ENCODE measurements around the gene CYTH1. TPM values are rescaled to one million over a fixed set of nuclear protein-coding genes. Genes with fewer than 3 reads are reported as not detected.

Gene CYTH1
- polyA plus RNA-seq, 2 of the 4 experiments (the other 2 are of a cell fraction): 38.5 to 46.2 TPM

DNA sequence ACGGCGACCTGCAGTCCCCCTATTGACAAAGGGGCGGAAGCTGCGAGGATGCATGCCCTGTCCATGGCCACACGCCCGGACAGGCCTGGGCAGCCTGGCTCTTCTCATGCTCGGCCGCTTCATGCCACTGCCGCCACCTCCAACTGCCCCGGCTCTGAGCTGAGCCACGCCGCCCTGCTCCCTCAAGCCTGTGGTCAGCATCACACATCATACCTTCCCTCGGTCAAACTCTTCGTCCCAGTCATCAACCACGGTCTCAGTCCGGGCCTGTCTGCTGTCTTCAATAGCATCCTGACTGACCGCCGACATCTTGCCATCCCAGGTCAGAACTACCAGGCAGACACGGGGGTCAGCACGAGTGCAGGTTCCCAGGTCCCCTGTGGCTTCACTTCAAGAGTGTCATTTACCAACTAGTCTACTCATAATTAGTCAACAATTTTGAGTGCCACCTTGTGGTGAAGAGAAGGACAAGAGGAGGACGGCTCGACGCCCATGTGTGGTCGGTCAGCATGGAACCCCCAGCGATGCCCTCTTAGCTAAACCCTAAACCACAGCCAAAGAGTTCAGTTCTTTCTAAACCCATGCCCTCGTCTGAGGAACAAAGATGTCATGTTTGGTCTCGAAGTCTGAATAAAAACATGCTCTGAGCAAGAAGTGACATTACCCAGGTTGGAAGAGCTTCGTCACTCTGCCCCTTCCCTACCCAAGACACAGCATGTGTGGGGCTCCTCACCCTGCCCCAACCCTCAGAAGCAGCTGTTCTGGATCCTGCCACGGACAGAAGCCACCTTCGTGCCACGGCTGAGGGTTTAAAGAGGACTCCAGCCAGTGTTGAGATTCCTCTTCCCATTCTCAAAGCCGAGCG, 16.9 kb upstream of the CYTH1 start:
- Histone ChIP-seq H3K4me2 (no peak overlapping the region), H3K9me3 (no peaks in the 10 kb centered on the region), H3K4me3 (no peak overlapping the region), H3K4me1 (no peaks in the 10 kb centered on the region), H3K27ac (peak overlapping the region in 1 of 2 experiments; percentile 33; a peak in 1 of 6 replicates)
- TF ChIP-seq POLR2A (IDR thresholded peaks at IDR 0.05; ENCODE audit: low read length) (0 out of 2 replicates have a peak, but pooled peaks have one; percentile 3), SMC3 (IDR thresholded peaks at IDR 0.05) (peak; percentile 49; the same call in 2 of the 3 replicates), RAD21 (conservative IDR thresholded peaks at IDR 0.05 in 1 of 2, IDR thresholded peaks at IDR 0.05 in 1 of 2) (peak; percentile 27 to 41; a peak in 1 of 5 replicates), JUNB (IDR thresholded peaks at IDR 0.05) (no peak), HOXA7 (CRISPR knock-in tag; IDR thresholded peaks at IDR 0.05) (no peak)
- TF ChIP-seq, protein P1, sequence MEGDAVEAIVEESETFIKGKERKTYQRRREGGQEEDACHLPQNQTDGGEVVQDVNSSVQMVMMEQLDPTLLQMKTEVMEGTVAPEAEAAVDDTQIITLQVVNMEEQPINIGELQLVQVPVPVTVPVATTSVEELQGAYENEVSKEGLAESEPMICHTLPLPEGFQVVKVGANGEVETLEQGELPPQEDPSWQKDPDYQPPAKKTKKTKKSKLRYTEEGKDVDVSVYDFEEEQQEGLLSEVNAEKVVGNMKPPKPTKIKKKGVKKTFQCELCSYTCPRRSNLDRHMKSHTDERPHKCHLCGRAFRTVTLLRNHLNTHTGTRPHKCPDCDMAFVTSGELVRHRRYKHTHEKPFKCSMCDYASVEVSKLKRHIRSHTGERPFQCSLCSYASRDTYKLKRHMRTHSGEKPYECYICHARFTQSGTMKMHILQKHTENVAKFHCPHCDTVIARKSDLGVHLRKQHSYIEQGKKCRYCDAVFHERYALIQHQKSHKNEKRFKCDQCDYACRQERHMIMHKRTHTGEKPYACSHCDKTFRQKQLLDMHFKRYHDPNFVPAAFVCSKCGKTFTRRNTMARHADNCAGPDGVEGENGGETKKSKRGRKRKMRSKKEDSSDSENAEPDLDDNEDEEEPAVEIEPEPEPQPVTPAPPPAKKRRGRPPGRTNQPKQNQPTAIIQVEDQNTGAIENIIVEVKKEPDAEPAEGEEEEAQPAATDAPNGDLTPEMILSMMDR (IDR thresholded peaks at IDR 0.05): peak; percentile 52
- DNase-seq (ENCODE audit: low read depth in 1 of 2, low spot score in 1 of 2) (peak in 1 of 2 experiments; percentile 45), FAIRE-seq (no peak), ATAC-seq (peak; percentile 35 to 66; a peak in 4 of 6 replicates)
- WGBS (ENCODE audit: missing lambda C conversion rate): 87% methylated on average over 32 of the region's 33 CpGs
- CTCF ChIA-PET: interaction anchor here (0.6 to 4.2 kb wide), 15 partner anchors 9 to 377 kb away, joined by 3 to 49 read pairs (median 4); no protein-coding TSS in a partner anchor
- POLR2A ChIA-PET: interaction anchor here (0.5 kb wide), 1 partner anchor 46 kb away, joined by 5 read pairs; no protein-coding TSS in a partner anchor

DNA sequence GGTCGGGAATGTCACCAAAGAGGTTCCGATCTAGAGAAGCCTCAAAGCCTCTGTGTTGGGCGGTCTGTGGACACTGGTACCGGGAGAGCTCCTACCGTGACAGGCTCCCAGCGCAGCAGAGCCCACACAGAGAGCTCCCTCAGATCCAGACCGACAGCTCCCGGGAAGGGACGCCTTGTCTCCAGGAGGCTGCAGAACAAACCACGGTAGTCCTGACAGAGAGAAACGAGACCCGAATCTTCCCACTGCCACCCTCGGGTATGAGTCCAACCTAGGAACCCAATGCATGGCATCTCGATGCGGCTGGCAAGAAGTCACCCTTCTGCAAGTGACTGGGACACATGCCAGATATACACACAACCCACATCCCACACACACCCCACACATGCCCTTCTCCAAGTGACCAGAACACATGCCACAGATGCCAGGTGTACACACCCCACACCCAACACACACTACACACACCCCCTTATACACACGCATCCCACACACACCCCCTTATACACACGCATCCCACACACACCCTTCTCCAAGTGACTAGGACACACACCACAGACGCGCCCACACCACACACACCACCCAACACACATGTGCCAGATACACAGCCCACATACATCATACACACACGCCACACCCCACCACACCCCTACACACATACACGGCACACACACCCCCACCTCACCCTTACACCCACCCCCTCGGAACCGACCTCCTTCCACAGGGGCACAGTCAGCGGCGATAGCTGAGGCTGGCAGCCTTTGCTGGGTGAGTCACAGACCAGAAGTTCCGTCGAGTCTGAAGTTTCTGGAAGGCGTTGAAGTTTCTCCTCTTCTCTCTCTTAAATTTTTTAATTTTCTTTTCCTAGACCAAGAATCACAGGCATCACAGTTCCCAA, 15.9 kb upstream of the CYTH1 start:
- Histone ChIP-seq H3K27ac (no peak overlapping the region), H3K4me2 (no peak overlapping the region), H3K4me3 (no peak overlapping the region), H3K4me1 (no peaks in the 10 kb centered on the region), H3K9me3 (no peaks in the 10 kb centered on the region)
- no peak for TF ChIP-seq RAD21 (conservative IDR thresholded peaks at IDR 0.05 in 1 of 2, IDR thresholded peaks at IDR 0.05 in 1 of 2)
- TF ChIP-seq CBX2 (IDR thresholded peaks at IDR 0.05; ENCODE audit: borderline replicate concordance, low read depth): no peak
- no peak for TF ChIP-seq NR3C1 (IDR thresholded peaks at IDR 0.05)
- no peak for TF ChIP-seq TFCP2L1 (CRISPR knock-in tag; IDR thresholded peaks at IDR 0.05)
- TF ChIP-seq HOXB5 (CRISPR knock-in tag; IDR thresholded peaks at IDR 0.05): no peak
- TF ChIP-seq FOSB (CRISPR knock-in tag; IDR thresholded peaks at IDR 0.05): no peak
- TF ChIP-seq CHD2 (IDR thresholded peaks at IDR 0.05; ENCODE audit: low read length, partially characterized antibody): no peak
- no peak for TF ChIP-seq EHMT2 (IDR thresholded peaks at IDR 0.05; ENCODE audit: low read depth)
- TF ChIP-seq, protein P2, sequence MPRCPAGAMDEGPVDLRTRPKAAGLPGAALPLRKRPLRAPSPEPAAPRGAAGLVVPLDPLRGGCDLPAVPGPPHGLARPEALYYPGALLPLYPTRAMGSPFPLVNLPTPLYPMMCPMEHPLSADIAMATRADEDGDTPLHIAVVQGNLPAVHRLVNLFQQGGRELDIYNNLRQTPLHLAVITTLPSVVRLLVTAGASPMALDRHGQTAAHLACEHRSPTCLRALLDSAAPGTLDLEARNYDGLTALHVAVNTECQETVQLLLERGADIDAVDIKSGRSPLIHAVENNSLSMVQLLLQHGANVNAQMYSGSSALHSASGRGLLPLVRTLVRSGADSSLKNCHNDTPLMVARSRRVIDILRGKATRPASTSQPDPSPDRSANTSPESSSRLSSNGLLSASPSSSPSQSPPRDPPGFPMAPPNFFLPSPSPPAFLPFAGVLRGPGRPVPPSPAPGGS (IDR thresholded peaks at IDR 0.05): no peak
- WGBS (ENCODE audit: missing lambda C conversion rate): 86% methylated on average over 28 of the region's 28 CpGs
- no peak for DNase-seq (ENCODE audit: low read depth in 1 of 2, low spot score in 1 of 2)
- FAIRE-seq: no peak
- CTCF ChIA-PET: interaction anchor here (0.7 to 4.2 kb wide), 11 partner anchors 8 to 376 kb away, joined by 3 to 49 read pairs (median 5); no protein-coding TSS in a partner anchor
- no peak for ATAC-seq
- POLR2A ChIA-PET: interaction anchor here (0.5 kb wide), 1 partner anchor 47 kb away, joined by 5 read pairs; no protein-coding TSS in a partner anchor

DNA sequence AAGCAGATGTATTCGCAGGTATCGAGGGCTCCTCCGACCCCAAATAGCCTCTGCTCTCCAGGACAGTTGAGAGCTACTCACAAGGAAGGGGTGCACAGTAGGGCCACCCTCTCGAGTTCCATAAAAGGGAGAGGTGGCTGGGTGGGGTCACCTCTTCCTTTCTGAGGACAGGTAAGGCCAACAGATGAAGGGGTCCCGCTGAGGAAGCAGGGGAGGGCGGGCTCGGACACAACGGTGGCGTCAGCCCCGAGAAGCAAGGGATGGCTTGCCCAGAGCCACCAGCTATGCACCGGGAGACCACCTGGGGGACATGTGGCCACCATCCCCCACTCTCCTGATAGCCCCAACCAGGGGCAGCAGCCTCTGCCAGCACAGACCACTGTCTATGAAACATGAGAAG, 15.1 kb upstream of the CYTH1 start:
- H3K9me3 ChIP-seq: no peaks in the 10 kb centered on the region
- ATAC-seq: no peak
- H3K4me3 ChIP-seq: no peak overlapping the region
- no peak for DNase-seq (ENCODE audit: low read depth in 1 of 2, low spot score in 1 of 2)
- POLR2A ChIA-PET: no interaction called here
- TF ChIP-seq, protein P3, sequence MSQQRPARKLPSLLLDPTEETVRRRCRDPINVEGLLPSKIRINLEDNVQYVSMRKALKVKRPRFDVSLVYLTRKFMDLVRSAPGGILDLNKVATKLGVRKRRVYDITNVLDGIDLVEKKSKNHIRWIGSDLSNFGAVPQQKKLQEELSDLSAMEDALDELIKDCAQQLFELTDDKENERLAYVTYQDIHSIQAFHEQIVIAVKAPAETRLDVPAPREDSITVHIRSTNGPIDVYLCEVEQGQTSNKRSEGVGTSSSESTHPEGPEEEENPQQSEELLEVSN (IDR thresholded peaks at IDR 0.05; ENCODE audit: borderline replicate concordance, low read depth): no peak
- TF ChIP-seq NR3C1 (IDR thresholded peaks at IDR 0.05) (no peak), JUN (IDR thresholded peaks at IDR 0.05) (no peak), POLR2A (IDR thresholded peaks at IDR 0.05; ENCODE audit: low read length) (no peak), CHD2 (IDR thresholded peaks at IDR 0.05; ENCODE audit: low read length, partially characterized antibody) (no peak), HOXB13 (CRISPR knock-in tag; IDR thresholded peaks at IDR 0.05; ENCODE audit: low read depth) (no peak), NFE2L2 (conservative IDR thresholded peaks at IDR 0.05; ENCODE audit: low read length) (no peak), CBX8 (IDR thresholded peaks at IDR 0.05) (no peak), FOXS1 (CRISPR knock-in tag; IDR thresholded peaks at IDR 0.05) (no peak), EHMT2 (IDR thresholded peaks at IDR 0.05; ENCODE audit: low read depth) (no peak), HDAC2 (IDR thresholded peaks at IDR 0.05) (no peak)
- TF ChIP-seq, protein P2 (IDR thresholded peaks at IDR 0.05): no peak
- TF ChIP-seq, protein P4, sequence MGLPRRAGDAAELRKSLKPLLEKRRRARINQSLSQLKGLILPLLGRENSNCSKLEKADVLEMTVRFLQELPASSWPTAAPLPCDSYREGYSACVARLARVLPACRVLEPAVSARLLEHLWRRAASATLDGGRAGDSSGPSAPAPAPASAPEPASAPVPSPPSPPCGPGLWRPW (IDR thresholded peaks at IDR 0.05): no peak
- TF ChIP-seq, protein P5, sequence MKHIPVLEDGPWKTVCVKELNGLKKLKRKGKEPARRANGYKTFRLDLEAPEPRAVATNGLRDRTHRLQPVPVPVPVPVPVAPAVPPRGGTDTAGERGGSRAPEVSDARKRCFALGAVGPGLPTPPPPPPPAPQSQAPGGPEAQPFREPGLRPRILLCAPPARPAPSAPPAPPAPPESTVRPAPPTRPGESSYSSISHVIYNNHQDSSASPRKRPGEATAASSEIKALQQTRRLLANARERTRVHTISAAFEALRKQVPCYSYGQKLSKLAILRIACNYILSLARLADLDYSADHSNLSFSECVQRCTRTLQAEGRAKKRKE (CRISPR knock-in tag; IDR thresholded peaks at IDR 0.05; ENCODE audit: low read depth): no peak
- TF ChIP-seq, protein P6, sequence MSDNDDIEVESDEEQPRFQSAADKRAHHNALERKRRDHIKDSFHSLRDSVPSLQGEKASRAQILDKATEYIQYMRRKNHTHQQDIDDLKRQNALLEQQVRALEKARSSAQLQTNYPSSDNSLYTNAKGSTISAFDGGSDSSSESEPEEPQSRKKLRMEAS (IDR thresholded peaks at IDR 0.05): no peak
- no peak for FAIRE-seq
- no peak overlapping the region for H3K27ac ChIP-seq
- 93% methylated on average over 11 of the region's 11 CpGs for WGBS (ENCODE audit: missing lambda C conversion rate)
- H3K4me1 ChIP-seq: no peaks in the 10 kb centered on the region
- H3K4me2 ChIP-seq: no peak overlapping the region
- CTCF ChIA-PET: interaction anchor here (1.0 to 4.2 kb wide), 4 partner anchors 11 to 300 kb away, joined by 3 to 49 read pairs (median 4); no protein-coding TSS in a partner anchor
